ENCODE data around the gene ACOX1. TPM values are rescaled to one million over a fixed set of nuclear protein-coding genes. Genes with fewer than 3 reads are reported as not detected.

ACOX1 gene
- total RNA-seq, 3 donors from 2014 or later (not counting 1 experiment from before 2014, with no cell fraction given), result 22.8 to 48.2 (median 28.2) TPM

- no peaks in the 10 kb centered on the region for H3K9me3 Mint-ChIP-seq
- ATAC-seq (no peak), DNase-seq (no peak)
- no peaks in the 10 kb centered on the region for H3K27me3 ChIP-seq (ENCODE audit: control insufficient read depth, insufficient read depth, low read length)
- no peak overlapping the region for H3K27ac ChIP-seq (ENCODE audit: low read length)
- intact Hi-C loops (cut with micrococcal nuclease), result no loop called here
- no peak overlapping the region for H3K27ac Mint-ChIP-seq
- H3K36me3 Mint-ChIP-seq, result no peaks in the 10 kb centered on the region
- H3K9me3 ChIP-seq (ENCODE audit: control insufficient read depth, insufficient read depth, low read length), result no peaks in the 10 kb centered on the region
- H3K4me3 ChIP-seq (ENCODE audit: low read length), result no peak overlapping the region
- H3K27me3 Mint-ChIP-seq (ENCODE audit: low read depth in 2 of 2), result no peaks in the 10 kb centered on the region
- peaks cover 5% of the 10 kb centered on the region for H3K36me3 ChIP-seq (ENCODE audit: control insufficient read depth, insufficient read depth, low read length)
- H3K4me1 ChIP-seq (ENCODE audit: control insufficient read depth, insufficient read depth, low read length), result peaks cover 11% of the 10 kb centered on the region
- no peak overlapping the region for H3K4me3 Mint-ChIP-seq
- 97% methylated on average over 32 of the region's 32 CpGs for WGBS (ENCODE audit: insufficient coverage)
- peaks cover 0 to 5% of the 10 kb centered on the region in 2 donors for H3K4me1 Mint-ChIP-seq
- TF ChIP-seq CTCF (IDR thresholded peaks at IDR 0.05), result no peak
Observed at GRCh38 chr17:75913537-75914210, 65.3 kb downstream of the ACOX1 start.

DNA sequence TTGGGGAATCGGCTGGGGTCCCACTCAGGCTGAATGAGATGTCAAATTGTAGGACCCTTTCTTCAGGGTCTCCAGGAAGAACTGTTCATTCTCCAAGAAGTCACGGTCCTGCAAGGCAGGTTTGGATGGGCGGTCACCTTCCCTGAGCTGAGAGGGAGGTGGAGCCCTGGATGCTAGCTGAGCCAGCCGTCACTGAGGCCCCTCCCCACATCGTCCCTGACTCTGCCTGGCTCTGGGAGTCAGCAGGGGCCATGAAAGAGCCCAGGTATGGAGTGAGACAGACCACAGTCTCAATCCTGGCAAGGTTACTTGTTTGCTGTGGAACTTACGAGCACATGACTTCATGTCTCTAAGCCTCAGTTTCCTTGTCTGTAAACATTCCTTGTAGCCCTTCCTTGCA lies 68.3 kb downstream of the ACOX1 start:
- Mint-ChIP-seq H3K4me3 (no peak overlapping the region), H3K4me1 (no peaks in the 10 kb centered on the region), H3K9me3 (no peaks in the 10 kb centered on the region), H3K27ac (no peak overlapping the region), H3K36me3 (no peaks in the 10 kb centered on the region), H3K27me3 (ENCODE audit: low read depth in 2 of 2) (no peaks in the 10 kb centered on the region)
- TF ChIP-seq CTCF (IDR thresholded peaks at IDR 0.05), result no peak
- no peaks in the 10 kb centered on the region for H3K9me3 ChIP-seq (ENCODE audit: control insufficient read depth, insufficient read depth, low read length)
- H3K36me3 ChIP-seq (ENCODE audit: control insufficient read depth, insufficient read depth, low read length), result peaks cover 5% of the 10 kb centered on the region
- H3K27ac ChIP-seq (ENCODE audit: low read length), result no peak overlapping the region
- no peak for ATAC-seq
- H3K4me3 ChIP-seq (ENCODE audit: low read length), result no peak overlapping the region
- H3K27me3 ChIP-seq (ENCODE audit: control insufficient read depth, insufficient read depth, low read length), result no peaks in the 10 kb centered on the region
- DNase-seq, result no peak
- peaks cover under 1% of the 10 kb centered on the region for H3K4me1 ChIP-seq (ENCODE audit: control insufficient read depth, insufficient read depth, low read length)
- intact Hi-C loops (cut with micrococcal nuclease), result no loop called here
- 92% methylated on average over 6 of the region's 6 CpGs for WGBS (ENCODE audit: insufficient coverage)

GRCh38 chr17:75909812-75910274 lies 69.1 kb downstream of the ACOX1 start:
- peaks cover 0 to 4% of the 10 kb centered on the region in 2 donors for H3K4me1 Mint-ChIP-seq
- Histone ChIP-seq H3K27ac (ENCODE audit: low read length) (no peak overlapping the region), H3K27me3 (ENCODE audit: control insufficient read depth, insufficient read depth, low read length) (no peaks in the 10 kb centered on the region), H3K36me3 (ENCODE audit: control insufficient read depth, insufficient read depth, low read length) (peaks cover 5% of the 10 kb centered on the region), H3K4me3 (ENCODE audit: low read length) (no peak overlapping the region), H3K9me3 (ENCODE audit: control insufficient read depth, insufficient read depth, low read length) (no peaks in the 10 kb centered on the region), H3K4me1 (ENCODE audit: control insufficient read depth, insufficient read depth, low read length) (peaks cover 9% of the 10 kb centered on the region)
- DNase-seq, result no peak
- H3K4me3 Mint-ChIP-seq, result no peak overlapping the region
- intact Hi-C loops (cut with micrococcal nuclease), result no loop called here
- no peaks in the 10 kb centered on the region for H3K9me3 Mint-ChIP-seq
- no peak for ATAC-seq
- no peaks in the 10 kb centered on the region for H3K36me3 Mint-ChIP-seq
- no peak for TF ChIP-seq CTCF (IDR thresholded peaks at IDR 0.05)
- H3K27me3 Mint-ChIP-seq (ENCODE audit: low read depth in 2 of 2), result no peaks in the 10 kb centered on the region
- H3K27ac Mint-ChIP-seq, result no peak overlapping the region
- WGBS (ENCODE audit: insufficient coverage), result 46% methylated on average over 7 of the region's 11 CpGs
